ENCODE results near the gene PRDX6. TPM values are rescaled to one million over a fixed set of nuclear protein-coding genes. Genes with fewer than 3 reads are reported as not detected.
"Not testable (repeated sequence)": the region's sequence is repeated elsewhere in the genome, so short reads cannot be mapped to it uniquely, and the experiment has no call there.

The PRDX6 gene
- total RNA-seq, 1 donor from 2014 or later, result 155 TPM

- Mint-ChIP-seq H3K36me3 (ENCODE audit: low read depth) (peaks cover 46% of the 10 kb centered on the region), H3K4me3 (ENCODE audit: unreplicated experiment) (no peak overlapping the region), H3K27ac (ENCODE audit: unreplicated experiment) (no peak overlapping the region), H3K9me3 (ENCODE audit: low read depth) (peaks cover 11% of the 10 kb centered on the region), H3K27me3 (ENCODE audit: low read depth) (no peaks in the 10 kb centered on the region), H3K4me1 (ENCODE audit: low read depth) (no peaks in the 10 kb centered on the region)
- DNase-seq (ENCODE audit: low spot score), result no peak
- TF ChIP-seq CTCF (IDR thresholded peaks at IDR 0.05), result no peak
Observed at GRCh38 chr1:173489149-173489600, 12.0 kb downstream of the PRDX6 start.

GRCh38 chr1:173489929-173490328 lies 12.8 kb downstream of the PRDX6 start:
- no peak overlapping the region for H3K4me3 Mint-ChIP-seq (ENCODE audit: unreplicated experiment)

GRCh38 chr1:173491508-173491907 lies 14.4 kb downstream of the PRDX6 start:
- Mint-ChIP-seq H3K27me3 (ENCODE audit: low read depth) (no peaks in the 10 kb centered on the region), H3K36me3 (ENCODE audit: low read depth) (peaks cover 30% of the 10 kb centered on the region), H3K4me3 (ENCODE audit: unreplicated experiment) (no peak overlapping the region), H3K9me3 (ENCODE audit: low read depth) (peaks cover 11% of the 10 kb centered on the region), H3K27ac (ENCODE audit: unreplicated experiment) (no peak overlapping the region), H3K4me1 (ENCODE audit: low read depth) (no peaks in the 10 kb centered on the region)
- no peak for DNase-seq (ENCODE audit: low spot score)
- TF ChIP-seq CTCF (IDR thresholded peaks at IDR 0.05), result no peak

More at GRCh38 chr1:173489929-173490328, 12.8 kb downstream of the PRDX6 start:
- DNase-seq (ENCODE audit: low spot score), result no peak
- Mint-ChIP-seq H3K27ac (ENCODE audit: unreplicated experiment) (no peak overlapping the region), H3K9me3 (ENCODE audit: low read depth) (peaks cover 11% of the 10 kb centered on the region), H3K36me3 (ENCODE audit: low read depth) (peaks cover 42% of the 10 kb centered on the region), H3K27me3 (ENCODE audit: low read depth) (no peaks in the 10 kb centered on the region), H3K4me1 (ENCODE audit: low read depth) (no peaks in the 10 kb centered on the region)
- TF ChIP-seq CTCF (IDR thresholded peaks at IDR 0.05), result no peak

- peaks cover 11% of the 10 kb centered on the region for H3K9me3 Mint-ChIP-seq (ENCODE audit: low read depth)
- H3K27me3 Mint-ChIP-seq (ENCODE audit: low read depth); H3K27ac Mint-ChIP-seq (ENCODE audit: unreplicated experiment); H3K4me3 Mint-ChIP-seq (ENCODE audit: unreplicated experiment); H3K4me1 Mint-ChIP-seq (ENCODE audit: low read depth); DNase-seq (ENCODE audit: low spot score): not testable (repeated sequence)
- peaks cover 15% of the 10 kb centered on the region for H3K36me3 Mint-ChIP-seq (ENCODE audit: low read depth)
Observed at GRCh38 chr1:173493125-173493524, 16.0 kb downstream of the PRDX6 start.

GRCh38 chr1:173495609-173496267 lies 18.6 kb downstream of the PRDX6 start:
- no peak for TF ChIP-seq CTCF (IDR thresholded peaks at IDR 0.05)

More at GRCh38 chr1:173495609-173496267, 18.6 kb downstream of the PRDX6 start:
- Mint-ChIP-seq H3K4me1 (ENCODE audit: low read depth) (no peaks in the 10 kb centered on the region), H3K4me3 (ENCODE audit: unreplicated experiment) (no peak overlapping the region), H3K36me3 (ENCODE audit: low read depth) (peaks cover 6% of the 10 kb centered on the region), H3K9me3 (ENCODE audit: low read depth) (peaks cover 11% of the 10 kb centered on the region), H3K27me3 (ENCODE audit: low read depth) (no peaks in the 10 kb centered on the region), H3K27ac (ENCODE audit: unreplicated experiment) (no peak overlapping the region)
- no peak for DNase-seq (ENCODE audit: low spot score)

All from chondrocyte (in vitro differentiated cells).